Immature natural killer cell (primary cell): ENCODE results near the gene NECAB2. TPM values are rescaled to one million over a fixed set of nuclear protein-coding genes. Genes with fewer than 3 reads are reported as not detected.

Source experiments
- DNase-seq, 3 donors: peaks; one replicate each; pipeline ENCODE4 v3.0.0; 2022; ENCODE audit warnings: mixed read lengths in 1 of 3
- H3K27ac Mint-ChIP-seq, 6 donors: one replicate each; pipeline ENCODE4 v1.8.0; 2020; ENCODE audit warnings: mixed read lengths in 6 of 6, mild to moderate bottlenecking in 5 of 6, inconsistent platforms in 4 of 6, moderate library complexity in 3 of 6
- H3K27me3 Mint-ChIP-seq, 3 donors: one replicate each; pipeline ENCODE4 v1.8.0; 2020 to 2021; ENCODE audit warnings: low read depth in 3 of 3, mild to moderate bottlenecking in 3 of 3, mixed read lengths in 3 of 3, moderate library complexity in 3 of 3, inconsistent platforms in 1 of 3
- H3K36me3 Mint-ChIP-seq, 3 donors: one replicate each; pipeline ENCODE4 v1.8.0; 2020; ENCODE audit warnings: mixed read lengths in 3 of 3, inconsistent platforms in 2 of 3, mild to moderate bottlenecking in 2 of 3
- H3K4me1 Mint-ChIP-seq, 2 donors: one replicate each; pipeline ENCODE4 v1.8.0; 2020; ENCODE audit warnings: inconsistent platforms in 2 of 2, mild to moderate bottlenecking in 2 of 2, mixed read lengths in 2 of 2, moderate library complexity in 1 of 2
- H3K4me3 Mint-ChIP-seq, 5 donors: one replicate each; pipeline ENCODE4 v1.8.0; 2020; ENCODE audit warnings: mild to moderate bottlenecking in 5 of 5, mixed read lengths in 5 of 5, inconsistent platforms in 3 of 5, moderate library complexity in 3 of 5
- H3K9me3 Mint-ChIP-seq, 6 donors: one replicate each; pipeline ENCODE4 v1.8.0; 2020; ENCODE audit warnings: mild to moderate bottlenecking in 6 of 6, mixed read lengths in 6 of 6, inconsistent platforms in 4 of 6, moderate library complexity in 3 of 6
- polyA plus RNA-seq, 3 donors: library from polyadenylated mRNA; unstranded; fragments of 300-500 nt; fragmentation: Illumina TruSeq; gene quantifications; one replicate each; pipeline ENCODE4 v1.2.3, GENCODE V29; 2021

The NECAB2 gene
- polyA plus RNA-seq, 3 donors from 2014 or later = not detected

DNA sequence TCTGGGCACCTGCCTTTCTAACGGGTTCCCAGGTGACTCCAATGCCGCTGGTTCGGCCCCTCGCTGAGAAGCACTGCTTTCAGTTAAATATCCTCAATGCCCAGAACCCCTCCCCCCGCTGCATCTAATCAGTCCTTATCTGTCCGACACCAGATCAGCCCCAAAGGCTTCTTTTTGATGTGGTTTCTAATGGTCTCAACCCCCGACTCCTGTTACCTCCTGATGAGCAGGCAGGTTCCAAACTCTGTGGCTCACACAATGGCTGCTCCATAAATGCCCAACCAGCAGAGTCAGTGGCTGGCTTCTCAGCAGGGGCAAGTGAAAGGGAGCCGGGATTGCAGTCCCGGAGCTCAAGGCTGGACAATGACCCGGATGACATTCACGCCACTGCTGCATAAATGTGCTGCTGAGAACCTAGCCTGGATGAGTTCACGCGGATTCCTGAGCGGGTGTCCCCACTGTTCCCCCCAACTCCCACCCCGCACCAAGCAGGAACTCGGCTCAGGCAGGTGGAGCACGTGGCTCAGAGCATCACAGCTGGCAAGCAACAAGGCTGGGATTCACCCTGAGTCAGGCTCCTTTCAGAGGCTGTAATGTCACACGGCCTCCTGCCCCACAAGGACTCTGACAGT, 75.6 kb downstream of the NECAB2 start:
- no peaks in the 10 kb centered on the region for H3K4me1 Mint-ChIP-seq
- H3K36me3 Mint-ChIP-seq = peaks cover 0 to 4% (median 0%) of the 10 kb centered on the region in 3 donors
- H3K9me3 Mint-ChIP-seq = no peaks in the 10 kb centered on the region
- peaks cover 3 to 6% (median 6%) of the 10 kb centered on the region in 3 donors for H3K27me3 Mint-ChIP-seq
- H3K27ac Mint-ChIP-seq = no peak overlapping the region
- H3K4me3 Mint-ChIP-seq = no peak overlapping the region
- DNase-seq = no peak

- Mint-ChIP-seq H3K27me3 (peaks cover 3 to 6% (median 6%) of the 10 kb centered on the region in 3 donors), H3K4me3 (no peak overlapping the region), H3K36me3 (peaks cover 0 to 4% (median 0%) of the 10 kb centered on the region in 3 donors), H3K27ac (no peak overlapping the region), H3K9me3 (no peaks in the 10 kb centered on the region), H3K4me1 (no peaks in the 10 kb centered on the region)
- DNase-seq = no peak
Measured at GRCh38 chr16:84044118-84044488, 76.1 kb downstream of the NECAB2 start.

GRCh38 chr16:84045001-84045817, 77.2 kb downstream of the NECAB2 start:
- Mint-ChIP-seq H3K9me3 (no peaks in the 10 kb centered on the region), H3K4me1 (no peaks in the 10 kb centered on the region), H3K4me3 (no peak overlapping the region), H3K36me3 (peaks cover 0 to 4% (median under 1%) of the 10 kb centered on the region in 3 donors), H3K27me3 (peaks cover 3 to 6% (median 6%) of the 10 kb centered on the region in 3 donors), H3K27ac (no peak overlapping the region)
- no peak for DNase-seq

GRCh38 chr16:84045818-84046470, 77.9 kb downstream of the NECAB2 start:
- DNase-seq = no peak
- Mint-ChIP-seq H3K36me3 (peaks cover 0 to 5% (median 4%) of the 10 kb centered on the region in 3 donors), H3K27ac (no peak overlapping the region), H3K9me3 (no peaks in the 10 kb centered on the region), H3K27me3 (peaks cover 3 to 6% (median 6%) of the 10 kb centered on the region in 3 donors), H3K4me3 (no peak overlapping the region), H3K4me1 (no peaks in the 10 kb centered on the region)

GRCh38 chr16:84047206-84047605, 79.2 kb downstream of the NECAB2 start:
- peaks cover 3 to 6% (median 6%) of the 10 kb centered on the region in 3 donors for H3K27me3 Mint-ChIP-seq
- no peak overlapping the region for H3K27ac Mint-ChIP-seq
- DNase-seq = no peak

GRCh38 chr16:84047626-84048025, 79.6 kb downstream of the NECAB2 start:
- no peak for DNase-seq
- H3K4me1 Mint-ChIP-seq = no peaks in the 10 kb centered on the region
- no peak overlapping the region for H3K27ac Mint-ChIP-seq
- peaks cover 4 to 8% (median 7%) of the 10 kb centered on the region in 3 donors for H3K36me3 Mint-ChIP-seq
- H3K27me3 Mint-ChIP-seq = peaks cover 3 to 8% (median 6%) of the 10 kb centered on the region in 3 donors
- no peak overlapping the region for H3K4me3 Mint-ChIP-seq
- H3K9me3 Mint-ChIP-seq = no peaks in the 10 kb centered on the region

More at GRCh38 chr16:84047206-84047605, 79.2 kb downstream of the NECAB2 start:
- Mint-ChIP-seq H3K9me3 (no peaks in the 10 kb centered on the region), H3K4me3 (no peak overlapping the region), H3K36me3 (peaks cover 0 to 5% (median 4%) of the 10 kb centered on the region in 3 donors), H3K4me1 (no peaks in the 10 kb centered on the region)

DNA sequence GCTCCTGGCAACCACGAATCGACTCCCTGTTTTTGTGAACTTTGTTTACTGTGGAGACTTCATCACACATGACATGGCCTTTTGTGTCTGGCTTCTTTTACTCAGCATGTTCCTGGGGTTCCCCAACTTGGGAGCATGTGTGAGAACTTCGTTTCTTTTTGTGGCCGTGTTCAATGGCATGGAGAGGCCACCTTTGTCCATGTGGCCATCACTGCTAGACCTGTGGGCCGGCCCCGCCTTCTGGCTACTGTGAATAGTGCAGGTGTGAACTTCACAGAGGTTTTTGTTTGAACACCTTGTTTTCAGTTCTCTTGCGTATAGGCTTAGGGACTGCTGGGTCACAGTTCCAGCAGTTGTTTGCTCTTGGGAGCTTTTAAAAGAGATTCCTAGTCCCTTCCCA, 80.2 kb downstream of the NECAB2 start:
- Mint-ChIP-seq H3K4me3 (no peak overlapping the region), H3K9me3 (no peaks in the 10 kb centered on the region), H3K27me3 (peaks cover 3 to 8% (median 6%) of the 10 kb centered on the region in 3 donors), H3K4me1 (no peaks in the 10 kb centered on the region), H3K27ac (peak overlapping the region in 1 of 6 donors; percentile 26), H3K36me3 (peaks cover 10 to 12% (median 10%) of the 10 kb centered on the region in 3 donors)
- no peak for DNase-seq

DNA sequence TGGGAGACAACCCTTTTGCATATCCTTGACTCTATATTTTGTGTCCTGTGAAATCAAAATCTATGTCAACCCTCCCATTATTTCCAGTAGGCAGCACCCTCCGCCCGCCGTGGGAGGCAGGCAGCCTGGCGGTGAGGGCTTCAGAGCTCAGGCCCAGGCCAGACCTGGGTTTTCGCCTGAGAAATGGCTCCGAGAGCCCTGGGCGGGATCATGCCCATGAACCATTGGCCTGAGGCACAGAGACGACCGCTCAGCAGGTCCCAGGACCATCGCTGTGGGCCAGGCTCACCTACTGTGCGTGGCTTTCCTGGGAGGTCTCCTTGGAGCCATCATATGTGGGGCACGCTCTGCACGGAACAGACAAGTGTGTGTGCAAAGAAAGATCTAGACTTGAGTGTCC, 80.8 kb downstream of the NECAB2 start:
- Mint-ChIP-seq H3K36me3 (peaks cover 13 to 18% (median 16%) of the 10 kb centered on the region in 3 donors), H3K27me3 (peaks cover 3 to 7% (median 4%) of the 10 kb centered on the region in 3 donors), H3K4me1 (no peaks in the 10 kb centered on the region), H3K4me3 (no peak overlapping the region), H3K9me3 (no peaks in the 10 kb centered on the region), H3K27ac (no peak overlapping the region)
- DNase-seq = no peak

GRCh38 chr16:84049403-84050060, 81.5 kb downstream of the NECAB2 start:
- H3K9me3 Mint-ChIP-seq = no peaks in the 10 kb centered on the region
- no peak for DNase-seq
- H3K27ac Mint-ChIP-seq = no peak overlapping the region
- H3K27me3 Mint-ChIP-seq = peaks cover 2 to 3% (median 2%) of the 10 kb centered on the region in 3 donors
- H3K36me3 Mint-ChIP-seq = peaks cover 16 to 23% (median 22%) of the 10 kb centered on the region in 3 donors
- H3K4me3 Mint-ChIP-seq = no peak overlapping the region
- H3K4me1 Mint-ChIP-seq = no peaks in the 10 kb centered on the region

- Mint-ChIP-seq H3K9me3 (no peaks in the 10 kb centered on the region), H3K27ac (no peak overlapping the region), H3K4me1 (no peaks in the 10 kb centered on the region), H3K4me3 (no peak overlapping the region), H3K36me3 (peaks cover 16 to 23% (median 22%) of the 10 kb centered on the region in 3 donors), H3K27me3 (peaks cover 2% of the 10 kb centered on the region in 3 donors)
- no peak for DNase-seq
Measured at GRCh38 chr16:84050316-84050715, 82.3 kb downstream of the NECAB2 start.

DNA sequence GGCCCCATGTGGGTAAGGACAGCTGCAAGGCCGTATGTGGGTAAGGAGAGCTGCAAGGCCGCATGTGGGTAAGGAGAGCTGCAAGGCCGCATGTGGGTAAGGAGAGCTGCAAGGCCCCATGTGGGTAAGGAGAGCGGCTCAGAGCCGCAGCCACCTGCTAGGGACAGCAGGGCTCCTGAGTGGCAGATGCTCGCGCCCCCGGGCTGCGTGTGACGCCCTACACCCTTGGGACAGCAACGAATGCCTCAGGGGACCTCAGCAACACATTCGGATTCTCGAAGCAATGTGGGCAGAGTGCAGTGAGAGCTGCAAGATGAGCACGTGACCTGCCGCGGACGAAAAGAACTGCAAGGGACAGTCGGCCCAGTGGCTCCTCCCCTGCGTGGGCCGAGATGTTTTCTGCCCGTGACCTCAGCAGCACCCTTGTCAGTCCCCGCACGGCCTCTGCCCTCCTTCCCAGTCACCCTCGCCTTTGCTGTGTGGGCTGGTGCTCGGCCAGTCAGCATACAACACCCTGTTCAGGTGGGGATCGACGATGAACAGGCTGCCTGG, 84.1 kb downstream of the NECAB2 start:
- Mint-ChIP-seq H3K27me3 (peaks cover 2% of the 10 kb centered on the region in 3 donors), H3K27ac (peak overlapping the region in 1 of 6 donors; percentile 13), H3K9me3 (no peaks in the 10 kb centered on the region), H3K4me1 (no peaks in the 10 kb centered on the region), H3K4me3 (no peak overlapping the region), H3K36me3 (peaks cover 20 to 33% (median 33%) of the 10 kb centered on the region in 3 donors)
- DNase-seq = no peak
